Activated CD4-positive, alpha-beta T cell treated with anti-CD3 and anti-CD28 coated beads for 4 hours (primary cell): ENCODE measurements around the gene KLF4.
A peak's percentile ranks its signal among the peaks of the same experiment; 100 is the strongest.
"Not testable (repeated sequence)": the region's sequence is repeated elsewhere in the genome, so short reads cannot be mapped to it uniquely, and the experiment has no call there.

Source experiments
- DNase-seq, 2 donors: peaks; one replicate each; pipeline ENCODE4 v3.0.0-alpha.2; 2020

KLF4 gene

GRCh38 chr9:107489687-107490605 is at the start of gene KLF4:
Gene KLF4, minus strand, starts transcription at chr9:107489769. Its CDS starts 597 bp downstream, at chr9:107489172.
- DNase-seq = peak; percentile 38 to 44

DNA sequence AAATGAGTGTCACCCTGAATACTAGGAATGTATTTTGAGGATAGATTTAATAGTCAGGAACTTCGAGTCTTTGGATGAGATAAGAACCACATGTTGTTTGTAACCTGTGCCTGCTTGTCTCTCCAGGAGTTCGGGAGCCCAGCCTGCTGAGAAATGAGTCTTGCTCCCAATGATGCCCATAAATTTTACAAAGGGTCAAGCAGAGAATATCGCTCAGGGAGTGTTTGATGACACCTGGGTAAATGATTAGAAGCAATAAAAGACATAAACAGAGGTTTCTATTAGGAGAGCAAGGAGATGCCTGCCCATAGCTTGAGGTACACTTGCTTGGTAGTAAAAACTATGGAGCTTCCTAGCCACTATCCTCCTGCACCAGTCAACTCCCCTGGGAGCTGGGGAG is 46.9 kb upstream of the KLF4 start:
- no peak for DNase-seq

GRCh38 chr9:107534510-107535078 is 45.0 kb upstream of the KLF4 start:
- DNase-seq = no peak

DNA sequence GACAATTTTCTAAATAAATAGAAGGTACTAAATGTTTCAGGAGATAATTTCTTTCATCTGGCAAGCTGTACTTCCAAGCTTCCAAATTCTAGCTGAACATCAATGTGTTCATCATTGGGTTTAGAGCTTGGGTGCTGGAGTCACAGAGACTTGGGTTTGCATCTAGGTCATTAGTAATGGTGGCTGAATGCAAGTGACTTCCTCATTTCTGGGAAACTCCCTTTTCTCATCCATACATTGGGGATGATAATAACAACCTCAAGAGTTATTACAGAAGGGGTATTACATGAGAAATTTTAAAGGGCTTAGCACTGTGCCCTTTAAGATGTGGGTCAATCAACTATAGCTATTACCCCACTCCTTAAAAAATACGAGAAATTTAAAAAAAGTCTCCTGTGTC is 41.1 kb upstream of the KLF4 start:
- no peak for DNase-seq

DNA sequence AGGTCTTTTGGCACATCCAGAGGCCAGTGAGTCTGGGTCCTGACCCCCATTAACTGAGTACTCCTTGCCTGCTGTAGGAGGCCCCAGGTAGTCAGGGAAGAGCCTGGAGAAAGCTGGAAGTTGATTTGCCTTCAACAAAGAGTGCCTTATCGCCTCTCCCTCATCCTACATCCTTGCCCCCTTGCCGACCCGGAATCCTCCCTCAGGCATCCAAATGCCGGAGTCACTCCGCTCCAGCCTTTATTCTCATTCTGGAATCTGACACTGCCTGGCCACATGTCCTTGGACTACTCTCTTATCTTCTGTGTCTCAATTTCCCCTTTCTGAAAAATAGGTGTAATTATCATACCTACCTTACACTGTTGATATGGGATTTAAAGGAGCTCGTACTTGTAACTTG is 39.1 kb upstream of the KLF4 start:
- DNase-seq = no peak

- no peak for DNase-seq
These were observed 34.0 kb upstream of the KLF4 start for GRCh38 chr9:107523539-107523938.

DNA sequence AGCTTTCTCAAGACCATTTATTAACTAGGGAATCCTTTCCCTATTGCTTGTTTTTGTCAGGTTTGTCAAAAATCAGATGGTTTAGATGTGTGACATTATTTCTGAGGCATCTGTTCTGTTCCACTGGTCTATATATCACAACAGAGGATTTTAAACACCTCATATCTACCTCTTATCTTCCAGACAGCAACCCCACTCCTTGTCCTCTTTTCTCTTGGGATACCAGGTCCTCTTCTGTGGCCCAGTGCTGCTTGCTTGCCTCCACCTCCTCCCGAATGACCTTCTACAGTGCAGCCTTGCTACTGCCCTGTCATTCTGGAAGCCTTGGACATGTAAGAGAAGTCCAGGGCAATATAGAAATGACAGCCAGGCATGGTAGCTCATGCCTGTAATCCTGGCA is 30.6 kb upstream of the KLF4 start:
- DNase-seq = no peak

DNA sequence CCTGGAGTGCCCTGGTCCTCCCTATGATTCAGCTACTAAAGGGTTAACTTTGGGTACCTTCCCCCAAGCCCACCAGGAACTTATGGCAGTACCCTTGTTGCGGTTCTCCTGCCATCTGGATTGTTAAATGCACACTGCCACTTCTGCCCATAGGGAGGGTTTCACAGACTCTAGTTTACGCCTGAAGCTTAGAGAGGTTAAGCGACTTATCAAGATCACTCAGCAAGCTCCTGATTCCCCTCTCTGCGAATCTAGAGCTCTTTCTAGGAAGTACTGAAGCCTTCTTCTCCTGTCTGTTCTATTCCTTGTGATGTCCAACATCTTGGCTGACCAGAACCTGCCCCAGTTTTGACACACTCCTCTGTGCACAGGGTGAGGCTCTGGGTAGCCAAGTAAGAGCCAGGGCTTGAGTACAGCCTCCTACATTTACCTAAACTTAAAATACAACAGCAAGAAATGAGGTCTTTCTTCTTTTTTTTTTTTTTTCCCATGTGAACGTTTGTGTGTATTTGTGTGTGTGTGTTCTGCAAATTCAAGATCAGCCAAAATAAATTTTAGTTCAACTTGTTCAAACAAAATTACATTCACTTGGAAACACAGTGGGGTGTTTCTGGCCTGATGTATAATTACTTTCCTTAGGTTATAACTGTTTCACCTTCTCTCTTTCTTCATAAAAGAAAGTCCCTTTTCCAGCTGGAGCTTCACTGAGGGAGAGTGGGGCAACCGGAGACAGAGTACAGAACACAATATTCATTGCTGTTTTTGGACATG is 28.7 kb upstream of the KLF4 start:
- no peak for DNase-seq

DNA sequence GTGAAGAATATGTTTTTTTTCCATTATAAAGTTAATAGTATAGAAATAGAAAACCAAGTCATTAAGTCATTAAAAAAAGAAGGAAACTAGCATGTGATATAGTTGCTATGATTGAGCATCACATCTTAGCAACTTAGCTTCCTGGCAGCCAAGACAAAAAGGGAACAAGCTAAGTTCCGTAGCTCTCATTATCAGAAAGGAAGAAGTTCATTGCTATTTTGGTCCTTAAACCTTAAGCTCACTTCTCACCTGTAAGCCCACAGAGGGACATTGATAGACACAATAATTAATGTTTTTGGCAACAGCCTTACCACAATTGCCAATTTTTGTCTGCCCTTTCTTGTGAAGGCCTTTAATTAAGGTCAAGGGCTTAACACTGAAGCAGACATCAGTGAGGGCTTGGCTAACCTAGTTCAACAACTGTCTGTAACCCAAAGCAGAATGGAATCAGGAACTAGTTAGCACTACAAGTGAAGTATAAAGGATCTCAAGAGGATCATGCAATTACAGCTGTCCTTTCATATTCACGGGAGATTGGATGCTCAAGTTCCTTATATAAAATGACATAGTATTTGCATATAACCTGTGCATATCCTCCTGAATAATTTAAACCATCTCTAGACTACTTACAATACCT is 24.0 kb upstream of the KLF4 start:
- DNase-seq = no peak

DNA sequence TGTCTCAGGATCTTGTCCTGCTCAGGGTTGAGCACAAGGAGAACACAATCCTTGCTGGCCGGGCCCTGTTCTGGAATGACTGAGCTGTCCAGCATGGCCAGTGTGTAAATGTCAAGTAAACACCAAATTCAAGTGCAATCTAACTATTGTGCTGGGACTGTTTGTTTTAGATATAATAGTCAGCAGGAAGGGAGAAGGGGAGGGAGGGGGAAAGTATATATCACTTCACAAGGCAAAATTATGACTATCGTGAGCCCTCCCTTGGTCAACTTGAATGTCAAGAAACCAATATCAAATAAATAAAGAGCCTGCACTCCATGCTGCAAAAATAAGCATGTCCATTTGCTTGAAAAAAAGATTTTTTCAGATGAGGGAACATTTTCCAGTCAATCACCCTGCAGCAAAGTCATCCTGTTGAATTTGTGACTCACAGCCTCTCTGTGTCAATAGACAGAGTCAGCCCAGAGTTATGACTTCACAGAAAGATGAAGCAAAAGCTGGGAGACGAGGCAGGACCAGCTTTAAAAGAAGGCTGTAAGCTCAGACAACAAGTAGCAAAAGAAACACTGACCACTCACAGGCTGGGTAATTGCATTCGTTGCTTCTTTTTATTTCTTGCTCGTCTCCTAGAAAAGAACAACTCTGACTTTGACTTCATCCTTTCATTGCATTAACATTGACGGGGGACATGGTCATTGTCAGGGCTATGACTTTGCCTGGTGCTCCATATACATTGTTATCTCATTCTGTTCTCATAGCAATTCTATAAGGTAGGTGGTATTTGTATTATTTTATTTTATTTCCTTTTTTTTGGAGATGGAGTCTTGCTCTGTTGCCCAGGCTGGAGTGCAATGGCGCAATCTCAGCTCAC is 15.3 kb upstream of the KLF4 start:
- no peak for DNase-seq

DNA sequence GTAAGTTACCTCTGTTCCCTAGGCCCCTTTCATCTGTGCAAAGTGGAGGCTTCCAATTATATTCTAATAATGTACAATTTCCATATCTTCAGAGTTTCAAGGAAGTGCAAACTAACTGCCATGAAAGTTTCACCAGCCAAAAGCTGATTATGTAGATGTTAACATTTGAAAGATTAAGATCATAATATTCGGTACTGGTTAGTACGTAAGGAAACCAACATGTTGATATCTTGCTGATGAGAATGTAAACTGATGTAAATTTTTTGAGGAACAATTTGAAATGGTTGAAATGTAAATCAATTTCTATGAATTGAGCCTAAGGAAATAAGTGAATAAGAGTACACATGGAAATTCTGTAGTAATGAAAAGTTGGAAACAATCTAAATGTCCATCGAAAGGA is 12.9 kb upstream of the KLF4 start:
- DNase-seq = no peak

GRCh38 chr9:107500421-107501200 is 11.0 kb upstream of the KLF4 start:
- not testable (repeated sequence) for DNase-seq

DNA sequence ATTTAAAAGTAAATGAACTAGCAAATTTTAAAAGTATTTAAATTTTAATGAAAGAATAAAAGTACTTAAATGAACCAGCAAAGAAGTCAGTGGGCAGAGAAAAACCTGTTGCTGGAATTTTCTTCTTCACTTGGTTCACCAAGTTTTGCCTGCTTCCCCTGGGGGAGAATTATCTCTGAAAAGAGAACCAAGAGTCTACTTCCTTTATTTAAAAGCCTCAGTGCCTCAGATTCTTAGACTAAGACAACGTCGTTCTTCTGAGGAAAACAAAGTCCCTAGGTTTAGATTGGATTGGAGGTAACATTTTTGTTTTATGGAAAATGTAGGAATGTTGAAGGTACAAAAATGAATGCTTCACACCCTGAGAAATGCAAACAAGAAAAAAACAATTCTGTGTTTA is 7.4 kb upstream of the KLF4 start:
- DNase-seq = no peak

DNA sequence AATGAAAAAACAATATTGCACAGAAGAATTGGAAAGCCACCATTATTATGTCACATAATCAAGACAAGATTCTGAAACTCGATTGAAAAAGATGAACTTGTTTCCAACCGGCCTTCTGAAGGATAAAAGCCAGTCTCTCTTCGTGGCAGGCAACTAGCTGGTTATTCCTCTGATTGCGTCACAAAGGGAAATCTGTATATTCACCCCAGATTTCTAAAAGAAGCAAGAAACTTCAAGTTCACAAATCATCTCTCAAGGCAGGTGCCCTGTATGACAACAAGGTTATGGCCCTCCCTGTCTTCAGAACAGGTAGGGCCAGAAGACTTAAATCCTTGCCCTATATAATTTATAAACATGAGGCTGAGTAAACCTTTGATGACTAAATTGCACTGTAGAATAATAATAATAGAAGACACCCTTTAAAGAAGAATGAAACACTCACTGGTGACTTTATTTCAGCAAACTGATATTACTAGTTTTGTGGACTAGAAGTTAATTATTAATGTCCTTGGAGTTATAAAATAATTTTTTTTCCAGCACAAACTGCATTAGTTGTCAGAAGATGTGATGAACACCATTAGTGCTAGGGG is 2.9 kb upstream of the KLF4 start:
- DNase-seq = no peak

DNA sequence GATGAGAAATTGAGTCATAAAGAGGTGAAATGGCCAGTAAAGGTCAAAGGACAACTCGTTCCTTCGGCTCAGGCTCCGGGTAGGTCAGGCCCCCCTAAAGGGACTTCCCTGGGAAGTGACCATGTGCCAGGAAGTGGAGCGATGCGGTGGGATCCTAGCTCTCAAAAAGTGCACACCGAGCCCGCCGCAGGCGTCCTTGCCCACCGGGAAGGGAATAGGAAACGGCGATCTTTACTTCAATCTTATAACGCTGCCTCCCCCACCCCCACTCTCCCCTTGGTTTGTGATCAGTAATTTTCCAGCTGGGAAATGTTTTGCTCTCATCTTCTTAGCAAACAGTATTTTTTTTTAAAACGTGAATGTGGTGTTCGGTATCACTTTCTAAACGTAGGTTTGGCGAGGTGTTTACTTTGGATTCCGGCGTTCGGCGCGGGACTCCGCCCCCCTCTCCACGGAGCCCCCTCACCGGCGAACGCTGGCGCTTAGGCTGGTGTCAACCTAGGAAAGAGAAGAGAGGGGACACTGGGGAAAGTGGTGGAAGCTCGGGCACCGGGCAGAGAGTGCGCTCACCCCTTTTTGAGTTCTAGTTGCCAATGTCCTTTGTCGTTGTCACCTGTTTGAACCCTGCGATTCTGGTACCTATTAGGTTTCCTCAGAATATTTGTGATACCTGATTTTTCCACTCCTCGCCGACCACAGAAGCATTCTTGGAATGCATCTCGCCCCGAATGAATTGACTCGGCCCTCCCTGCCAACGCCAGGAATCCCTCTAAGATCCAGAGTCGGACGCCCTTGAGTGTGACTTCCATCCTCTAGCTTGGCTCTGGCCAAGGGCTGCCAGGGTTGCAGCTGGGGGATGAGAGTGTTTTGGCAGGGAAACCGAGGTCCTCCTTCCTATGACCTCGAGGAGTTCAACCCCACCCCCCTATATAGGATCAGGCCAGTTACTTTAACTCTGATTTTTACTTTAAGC is 1.8 kb upstream of the KLF4 start:
- no peak for DNase-seq

DNA sequence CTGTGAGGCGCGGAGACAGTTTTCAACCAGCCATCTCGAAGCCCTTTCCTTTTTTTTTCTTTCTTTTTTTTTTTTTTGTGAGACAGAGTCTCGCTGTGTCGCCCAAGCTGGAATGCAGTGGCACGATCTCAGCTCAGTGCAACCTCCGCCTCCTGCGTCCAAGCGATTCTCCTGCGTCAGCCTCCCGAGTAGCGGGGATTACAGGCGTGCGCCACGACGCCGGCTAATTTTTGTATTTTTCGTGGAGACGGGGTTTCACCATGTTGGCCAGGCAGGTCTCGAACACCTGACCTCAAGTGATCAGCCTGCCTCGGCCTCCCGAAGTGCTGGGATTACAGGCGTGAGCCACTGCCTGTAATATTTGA is 1.0 kb upstream of the KLF4 start:
- DNase-seq = not testable (repeated sequence)

DNA sequence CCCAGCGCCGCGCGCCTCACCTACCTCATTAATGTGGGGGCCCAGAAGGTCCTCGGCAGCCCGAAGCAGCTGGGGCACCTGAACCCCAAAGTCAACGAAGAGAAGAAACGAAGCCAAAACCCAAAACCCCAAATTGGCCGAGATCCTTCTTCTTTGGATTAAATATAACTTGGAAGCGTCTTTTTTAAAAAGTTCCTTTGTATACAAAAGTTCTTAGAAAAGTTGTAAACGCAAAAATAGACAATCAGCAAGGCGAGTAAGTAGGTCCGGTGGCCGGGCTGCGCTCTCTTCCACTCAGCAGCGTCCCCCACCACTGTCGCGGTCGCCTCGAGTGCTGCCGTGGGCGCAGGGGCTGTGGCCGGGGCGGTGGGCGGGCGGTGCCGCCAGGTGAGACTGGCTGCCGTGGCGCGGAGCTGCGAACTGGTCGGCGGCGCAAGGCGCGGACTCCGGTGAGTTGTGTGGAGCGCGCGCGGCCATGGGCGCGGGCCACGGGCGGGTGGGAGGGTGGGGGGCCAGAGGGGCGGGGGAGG is 360 bp downstream of the KLF4 start:
- DNase-seq = no peak

- no peak for DNase-seq
These were observed 1.0 kb downstream of the KLF4 start for GRCh38 chr9:107488375-107489143.
